Activated T-helper 2 cell treated with anti-CD3 and anti-CD28 coated beads, Interferon-gamma antibody, Interleukin-2, Interleukin-4, amounts not matched to agents 10 μg/mL and 5 μg/mL and 100 μg/mL, durations not matched to agents 14 hours and 24 hours and 36 hours (primary cell): ENCODE results near the gene ATP9B. TPM values are rescaled to one million over a fixed set of nuclear protein-coding genes. Genes with fewer than 3 reads are reported as not detected.
A peak's percentile ranks its signal among the peaks of the same experiment; 100 is the strongest.

Experiments
- DNase-seq: peaks from one replicate; pipeline ENCODE4 v3.0.0; 2021; ENCODE audit warnings: low spot score
- H3K27ac Mint-ChIP-seq: one replicate; pipeline ENCODE4 v1.8.0; 2021; ENCODE audit warnings: mixed read lengths
- H3K27me3 Mint-ChIP-seq: one replicate; pipeline ENCODE4 v1.8.0; 2021; ENCODE audit warnings: low read depth, mixed read lengths
- H3K36me3 Mint-ChIP-seq: one replicate; pipeline ENCODE4 v1.8.0; 2021; ENCODE audit warnings: low read depth, mixed read lengths
- H3K4me1 Mint-ChIP-seq: one replicate; pipeline ENCODE4 v1.8.0; 2021; ENCODE audit warnings: low read depth, mixed read lengths
- H3K4me3 Mint-ChIP-seq: one replicate; pipeline ENCODE4 v1.8.0; 2021; ENCODE audit warnings: low read depth, mild to moderate bottlenecking, moderate library complexity, mixed read lengths
- H3K9me3 Mint-ChIP-seq: one replicate; pipeline ENCODE4 v1.8.0; 2021; ENCODE audit warnings: mixed read lengths
- intact Hi-C: fragments of 100-400 bp; cut with micrococcal nuclease; formaldehyde crosslinking; loops from one replicate; pipeline ENCODE4 v1.15.1; 2023
- total RNA-seq: library from RNA; stranded (reverse); gene quantifications from 2 replicates; pipeline ENCODE4 v1.2.3, GENCODE V29; 2022

The ATP9B gene
- total RNA-seq, 1 donor from 2014 or later, result 27.6 TPM

- peaks cover 7% of the 10 kb centered on the region for H3K4me1 Mint-ChIP-seq
- H3K27ac Mint-ChIP-seq, result no peak overlapping the region
- peaks cover 10% of the 10 kb centered on the region for H3K36me3 Mint-ChIP-seq
- DNase-seq, result no peak
- H3K27me3 Mint-ChIP-seq, result no peaks in the 10 kb centered on the region
- H3K9me3 Mint-ChIP-seq, result peaks cover 7% of the 10 kb centered on the region
- no peak overlapping the region for H3K4me3 Mint-ChIP-seq
- intact Hi-C loops, result no loop called here
Observed at GRCh38 chr18:79197531-79197930, 128.3 kb downstream of the ATP9B start.

- DNase-seq, result no peak
Observed at GRCh38 chr18:79199691-79200374, 130.6 kb downstream of the ATP9B start.

DNA sequence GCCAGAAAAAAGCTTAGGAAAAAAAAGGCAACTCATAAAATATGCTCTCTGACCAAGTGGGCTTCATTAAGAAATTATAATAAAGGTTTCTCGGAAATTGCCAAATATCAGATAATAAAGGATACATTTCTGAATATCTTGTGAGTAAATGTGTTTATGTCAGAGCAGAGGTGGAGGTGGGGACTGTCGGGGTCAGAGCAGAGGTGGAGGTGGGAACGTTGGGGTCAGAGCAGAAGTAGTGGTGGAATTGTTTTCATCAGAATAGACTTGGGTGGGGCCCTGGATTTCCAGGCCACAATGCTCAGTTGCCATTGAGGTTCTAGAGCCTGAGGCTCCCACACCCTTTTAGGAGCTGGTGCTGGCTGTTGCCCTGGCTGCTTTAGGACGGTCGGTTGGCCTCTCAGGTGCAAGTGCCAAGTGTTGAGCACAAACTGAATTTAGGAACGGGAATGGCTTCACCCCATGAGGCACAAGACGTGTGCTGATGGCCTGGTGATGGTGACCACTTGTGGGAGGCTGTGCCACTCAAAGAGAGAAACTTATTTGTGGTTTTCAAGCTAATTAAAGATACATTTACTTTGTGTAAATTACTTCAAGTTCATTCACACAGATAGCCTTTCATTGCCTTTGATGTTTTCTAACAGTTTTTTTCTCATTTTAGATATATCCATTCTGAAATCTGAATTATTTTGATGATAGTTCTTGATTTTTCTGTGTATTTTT lies 131.5 kb downstream of the ATP9B start:
- no peak overlapping the region for H3K4me3 Mint-ChIP-seq
- H3K9me3 Mint-ChIP-seq, result peaks cover 7% of the 10 kb centered on the region
- peak; percentile 21 for DNase-seq
- peaks cover 14% of the 10 kb centered on the region for H3K4me1 Mint-ChIP-seq
- no peaks in the 10 kb centered on the region for H3K27me3 Mint-ChIP-seq
- H3K36me3 Mint-ChIP-seq, result peaks cover 10% of the 10 kb centered on the region
- intact Hi-C loops, result no loop called here
- H3K27ac Mint-ChIP-seq, result peak overlapping the region; percentile 52

More at GRCh38 chr18:79199691-79200374, 130.6 kb downstream of the ATP9B start:
- Mint-ChIP-seq H3K4me3 (no peak overlapping the region), H3K27ac (peak overlapping the region; percentile 52), H3K36me3 (peaks cover 10% of the 10 kb centered on the region), H3K9me3 (peaks cover 7% of the 10 kb centered on the region), H3K27me3 (no peaks in the 10 kb centered on the region), H3K4me1 (peaks cover 14% of the 10 kb centered on the region)
- intact Hi-C loops, result no loop called here

DNA sequence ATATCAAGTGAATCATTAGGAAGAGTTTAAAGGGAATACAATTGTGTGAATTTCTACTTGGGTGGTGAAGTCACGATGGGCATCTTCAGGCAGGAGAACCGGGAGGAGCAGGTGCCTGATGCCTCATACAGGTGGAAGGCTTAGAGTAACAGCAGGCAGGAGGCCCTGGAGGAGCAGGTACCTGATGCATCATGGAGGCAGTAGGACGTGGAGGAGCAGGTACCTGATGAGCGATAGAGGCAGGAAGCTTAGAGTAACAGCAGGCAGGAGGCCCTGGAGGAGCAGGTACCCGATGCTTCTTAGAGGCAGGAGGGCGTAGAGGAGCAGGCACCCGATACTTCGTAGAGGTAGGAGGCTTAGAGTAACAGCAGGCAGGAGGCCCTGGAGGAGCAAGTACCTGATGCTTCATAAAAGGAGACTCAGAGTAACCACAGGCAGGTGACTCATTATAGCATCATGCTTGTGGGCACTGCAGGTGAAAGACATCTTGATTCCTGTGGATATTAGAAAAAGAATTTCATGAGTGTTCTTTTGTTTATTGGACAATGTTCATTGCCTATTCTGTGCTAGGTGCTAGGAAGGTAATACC lies 133.9 kb downstream of the ATP9B start:
- H3K4me1 Mint-ChIP-seq, result peaks cover 14% of the 10 kb centered on the region
- H3K27me3 Mint-ChIP-seq, result no peaks in the 10 kb centered on the region
- H3K27ac Mint-ChIP-seq, result no peak overlapping the region
- no peak for DNase-seq
- intact Hi-C loops, result no loop called here
- H3K9me3 Mint-ChIP-seq, result peaks cover 7% of the 10 kb centered on the region
- H3K36me3 Mint-ChIP-seq, result peaks cover 10% of the 10 kb centered on the region
- no peak overlapping the region for H3K4me3 Mint-ChIP-seq

- Mint-ChIP-seq H3K4me1 (peaks cover 13% of the 10 kb centered on the region), H3K27me3 (no peaks in the 10 kb centered on the region), H3K27ac (no peak overlapping the region), H3K36me3 (peaks cover 8% of the 10 kb centered on the region), H3K4me3 (no peak overlapping the region), H3K9me3 (peaks cover 6% of the 10 kb centered on the region)
- intact Hi-C loops, result no loop called here
- DNase-seq, result no peak
Observed at GRCh38 chr18:79204889-79205807, 136.0 kb downstream of the ATP9B start.

GRCh38 chr18:79206444-79206843 lies 137.2 kb downstream of the ATP9B start:
- intact Hi-C loops, result no loop called here
- Mint-ChIP-seq H3K36me3 (peaks cover 2% of the 10 kb centered on the region), H3K27ac (no peak overlapping the region), H3K4me3 (no peak overlapping the region), H3K27me3 (no peaks in the 10 kb centered on the region), H3K9me3 (no peaks in the 10 kb centered on the region), H3K4me1 (peaks cover 12% of the 10 kb centered on the region)
- DNase-seq, result no peak

GRCh38 chr18:79208906-79209305 lies 139.7 kb downstream of the ATP9B start:
- intact Hi-C loops, result no loop called here
- no peaks in the 10 kb centered on the region for H3K36me3 Mint-ChIP-seq
- no peak for DNase-seq
- H3K9me3 Mint-ChIP-seq, result no peaks in the 10 kb centered on the region
- no peaks in the 10 kb centered on the region for H3K27me3 Mint-ChIP-seq
- H3K27ac Mint-ChIP-seq, result no peak overlapping the region
- H3K4me1 Mint-ChIP-seq, result no peaks in the 10 kb centered on the region
- no peak overlapping the region for H3K4me3 Mint-ChIP-seq

DNA sequence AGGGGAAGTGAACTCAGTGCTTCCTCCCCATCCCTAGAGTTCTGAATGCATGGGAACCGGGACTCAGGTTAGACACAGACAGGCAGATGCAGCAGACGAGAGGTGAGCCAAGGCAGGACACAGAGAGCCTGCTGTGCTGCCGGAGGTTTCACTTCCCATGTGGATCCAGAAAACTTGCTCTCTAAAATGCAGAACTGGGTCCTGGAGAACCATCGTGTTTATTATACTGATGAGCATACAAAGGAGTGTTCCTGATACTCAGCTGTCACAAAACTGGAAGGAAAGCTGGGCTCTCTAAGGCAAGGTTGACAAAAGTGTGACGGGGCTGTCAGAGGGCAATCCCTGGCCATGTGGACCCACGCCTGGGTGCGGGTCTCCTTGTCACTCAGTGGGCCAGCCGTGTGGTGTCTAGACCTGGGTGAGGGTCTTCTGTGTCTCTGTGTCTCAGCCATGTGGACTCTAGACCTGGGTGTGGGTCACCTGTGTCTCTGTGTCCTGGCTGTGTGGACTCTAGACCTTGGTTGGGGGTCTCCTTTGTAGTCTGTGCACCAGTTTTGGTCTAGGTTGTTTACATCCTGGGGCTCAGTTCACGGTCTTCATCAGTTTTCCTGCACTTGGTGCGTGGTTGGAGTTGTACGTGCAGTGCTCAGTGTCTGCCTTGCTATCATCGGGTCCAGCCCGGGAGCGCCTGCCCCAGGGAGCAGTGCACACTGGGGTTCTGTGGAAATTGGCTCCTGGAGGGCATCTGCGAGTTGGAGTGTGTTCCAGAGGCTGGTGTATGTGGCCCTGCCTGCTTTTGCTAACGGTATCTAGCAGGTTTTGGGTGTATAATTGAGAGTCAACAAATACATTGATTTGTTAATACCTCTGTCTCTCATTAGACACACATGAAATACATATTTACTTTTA lies 141.1 kb downstream of the ATP9B start:
- Mint-ChIP-seq H3K27me3 (no peaks in the 10 kb centered on the region), H3K4me1 (no peaks in the 10 kb centered on the region), H3K9me3 (no peaks in the 10 kb centered on the region), H3K36me3 (no peaks in the 10 kb centered on the region), H3K27ac (no peak overlapping the region), H3K4me3 (no peak overlapping the region)
- DNase-seq, result no peak
- intact Hi-C loops, result no loop called here

- intact Hi-C loops, result no loop called here
- Mint-ChIP-seq H3K36me3 (no peaks in the 10 kb centered on the region), H3K9me3 (no peaks in the 10 kb centered on the region), H3K27ac (no peak overlapping the region), H3K4me3 (no peak overlapping the region), H3K4me1 (no peaks in the 10 kb centered on the region), H3K27me3 (no peaks in the 10 kb centered on the region)
- DNase-seq, result no peak
Observed at GRCh38 chr18:79211844-79212243, 142.7 kb downstream of the ATP9B start.

GRCh38 chr18:79214056-79214455 lies 144.9 kb downstream of the ATP9B start:
- Mint-ChIP-seq H3K4me1 (no peaks in the 10 kb centered on the region), H3K27me3 (no peaks in the 10 kb centered on the region), H3K36me3 (no peaks in the 10 kb centered on the region), H3K4me3 (no peak overlapping the region), H3K27ac (no peak overlapping the region), H3K9me3 (no peaks in the 10 kb centered on the region)
- no peak for DNase-seq
- intact Hi-C loops, result no loop called here

- Mint-ChIP-seq H3K4me3 (no peak overlapping the region), H3K27ac (no peak overlapping the region), H3K27me3 (no peaks in the 10 kb centered on the region), H3K9me3 (no peaks in the 10 kb centered on the region), H3K4me1 (no peaks in the 10 kb centered on the region), H3K36me3 (no peaks in the 10 kb centered on the region)
- intact Hi-C loops, result no loop called here
- DNase-seq, result no peak
Observed at GRCh38 chr18:79216176-79216575, 147.0 kb downstream of the ATP9B start.
